ENCODE data around the gene PRKCH. TPM values are rescaled to one million over a fixed set of nuclear protein-coding genes. Genes with fewer than 3 reads are reported as not detected.

PRKCH gene
- total and polyA plus RNA-seq, 9 of the 15 experiments (the other 6 are each of a cell fraction or from before 2014, with no cell fraction given), result 0.61 to 4.4 (median 4.0) TPM

DNA sequence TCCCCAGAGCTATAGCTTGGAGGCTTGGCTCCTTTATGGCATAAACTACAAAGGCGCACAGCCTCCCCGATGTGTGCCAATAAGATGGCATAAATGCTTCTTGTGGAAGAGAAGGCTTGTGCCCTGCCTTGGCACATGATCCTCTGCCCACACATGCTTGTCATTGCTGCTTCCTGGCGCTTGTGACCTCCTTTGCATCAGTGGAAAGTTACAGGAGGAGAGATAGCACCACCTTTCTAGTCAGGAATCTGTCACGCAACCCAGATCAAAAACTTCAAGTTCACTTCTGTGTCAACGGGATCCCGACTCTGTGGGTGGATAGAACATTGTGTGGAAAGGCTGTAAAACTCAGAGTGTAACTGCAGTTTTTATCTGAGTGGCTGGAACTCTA is 190.2 kb downstream of the PRKCH start:
- H3K9me3 ChIP-seq (replicated peaks; ENCODE audit: control insufficient read depth, insufficient read depth, low read depth, low read length), result no peaks in the 10 kb centered on the region
- no peak overlapping the region for H3K4me2 ChIP-seq (ENCODE audit: insufficient read depth, low read length)
- no peaks in the 10 kb centered on the region for H3K79me2 ChIP-seq (ENCODE audit: control insufficient read depth, insufficient read depth, low read length)
- ChIA-PET CTCF (ENCODE audit: low intra/inter-chr PET ratio) (no interaction called here), POLR2A (interaction anchor here (1.6 kb wide), 1 partner anchor 10 kb away, joined by 3 read pairs; no protein-coding TSS in a partner anchor)
- no peak overlapping the region for H3K9ac ChIP-seq (ENCODE audit: insufficient read depth in 1 of 2, low read depth in 2 of 2, low read length in 2 of 2)
- H4K20me1 ChIP-seq (replicated peaks; ENCODE audit: control insufficient read depth, insufficient read depth, low read length), result no peaks in the 10 kb centered on the region
- no peak for FAIRE-seq
- DNase-seq (ENCODE audit: extremely low read depth in 1 of 4, low spot score in 3 of 4), result no peak
- intact Hi-C loops (cut with micrococcal nuclease) (no loop called here), in situ Hi-C loops (cut with MboI) (no loop called here)
- H3K4me1 ChIP-seq (replicated peaks in 1 of 2; ENCODE audit: control insufficient read depth in 2 of 2, insufficient read depth in 2 of 2, low read length in 2 of 2), result no peaks in the 10 kb centered on the region; a peak in 1 of 5 replicates
- H3K36me3 ChIP-seq (ENCODE audit: control insufficient read depth, insufficient read depth, low read length), result no peaks in the 10 kb centered on the region
- 26% methylated on average over 5 of the region's 6 CpGs for WGBS (ENCODE audit: insufficient coverage, low coverage, missing lambda C conversion rate)
- no peak for ATAC-seq
- no peaks in the 10 kb centered on the region for H3K9me1 ChIP-seq (ENCODE audit: control insufficient read depth, insufficient read depth, low read length)
- H3K27ac ChIP-seq (ENCODE audit: extremely low read depth, low read depth, low read length), result no peak overlapping the region
- no peaks in the 10 kb centered on the region for H3K27me3 ChIP-seq (ENCODE audit: control insufficient read depth in 2 of 2, insufficient read depth in 2 of 2, low read length in 2 of 2)
- no TSS peak for BruUV-seq (replicated peaks)
- no peak overlapping the region for H3K4me3 ChIP-seq
- H2AFZ ChIP-seq (ENCODE audit: low read depth, low read length), result no peak overlapping the region
- TF ChIP-seq HDAC3 (IDR thresholded peaks at IDR 0.05; ENCODE audit: borderline replicate concordance, partially characterized antibody) (no peak), ZNF133 (CRISPR knock-in tag; IDR thresholded peaks at IDR 0.05) (no peak), RBM17 (IDR thresholded peaks at IDR 0.05; ENCODE audit: borderline replicate concordance, low read depth, low read length) (no peak), ZNF551 (CRISPR knock-in tag; IDR thresholded peaks at IDR 0.05) (no peak), HOXB6 (CRISPR knock-in tag; IDR thresholded peaks at IDR 0.05; ENCODE audit: borderline replicate concordance) (no peak), HNRNPUL1 (IDR thresholded peaks at IDR 0.05; ENCODE audit: low read length) (no peak), CEBPG (CRISPR knock-in tag; IDR thresholded peaks at IDR 0.05) (no peak), CEBPG (tag; conservative IDR thresholded peaks at IDR 0.05 in 1 of 2, IDR thresholded peaks at IDR 0.05 in 1 of 2) (no peak), CBX8 (IDR thresholded peaks at IDR 0.05; ENCODE audit: borderline replicate concordance, extremely low read depth, low read depth, low read length, poor library complexity, severe bottlenecking) (no peak), HDAC1 (IDR thresholded peaks at IDR 0.05) (no peak), SRF (CRISPR knock-in tag; IDR thresholded peaks at IDR 0.05) (no peak), RBM15 (IDR thresholded peaks at IDR 0.05; ENCODE audit: insufficient read depth, low read length) (no peak)
- TF ChIP-seq, protein P1, sequence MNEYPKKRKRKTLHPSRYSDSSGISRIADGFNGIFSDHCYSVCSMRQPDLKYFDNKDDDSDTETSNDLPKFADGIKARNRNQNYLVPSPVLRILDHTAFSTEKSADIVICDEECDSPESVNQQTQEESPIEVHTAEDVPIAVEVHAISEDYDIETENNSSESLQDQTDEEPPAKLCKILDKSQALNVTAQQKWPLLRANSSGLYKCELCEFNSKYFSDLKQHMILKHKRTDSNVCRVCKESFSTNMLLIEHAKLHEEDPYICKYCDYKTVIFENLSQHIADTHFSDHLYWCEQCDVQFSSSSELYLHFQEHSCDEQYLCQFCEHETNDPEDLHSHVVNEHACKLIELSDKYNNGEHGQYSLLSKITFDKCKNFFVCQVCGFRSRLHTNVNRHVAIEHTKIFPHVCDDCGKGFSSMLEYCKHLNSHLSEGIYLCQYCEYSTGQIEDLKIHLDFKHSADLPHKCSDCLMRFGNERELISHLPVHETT (CRISPR knock-in tag; conservative IDR thresholded peaks at IDR 0.05 in 1 of 2, IDR thresholded peaks at IDR 0.05 in 1 of 2), result no peak
- TF ChIP-seq, protein P2, sequence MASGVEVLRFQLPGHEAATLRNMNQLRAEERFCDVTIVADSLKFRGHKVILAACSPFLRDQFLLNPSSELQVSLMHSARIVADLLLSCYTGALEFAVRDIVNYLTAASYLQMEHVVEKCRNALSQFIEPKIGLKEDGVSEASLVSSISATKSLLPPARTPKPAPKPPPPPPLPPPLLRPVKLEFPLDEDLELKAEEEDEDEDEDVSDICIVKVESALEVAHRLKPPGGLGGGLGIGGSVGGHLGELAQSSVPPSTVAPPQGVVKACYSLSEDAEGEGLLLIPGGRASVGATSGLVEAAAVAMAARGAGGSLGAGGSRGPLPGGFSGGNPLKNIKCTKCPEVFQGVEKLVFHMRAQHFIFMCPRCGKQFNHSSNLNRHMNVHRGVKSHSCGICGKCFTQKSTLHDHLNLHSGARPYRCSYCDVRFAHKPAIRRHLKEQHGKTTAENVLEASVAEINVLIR (CRISPR knock-in tag; IDR thresholded peaks at IDR 0.05), result no peak
